NB4 (cell line): ENCODE results near the gene APC2.
A peak's percentile ranks its signal among the peaks of the same experiment; 100 is the strongest.

Source experiments
- DNase-seq: peaks from one replicate; pipeline ENCODE4 v3.0.0; 2010; ENCODE audit warnings: low read depth
- H3K4me3 ChIP-seq: one replicate; pipeline ENCODE4 v1.5.1; 2011; ENCODE audit warnings: mild to moderate bottlenecking, low read depth, low read length, moderate library complexity
- CTCF ChIP-seq: IDR thresholded peaks from one replicate; pipeline ENCODE4 v1.5.1; 2012; ENCODE audit warnings: low read depth, low read length
- MAX ChIP-seq: IDR thresholded peaks from 2 replicates; pipeline ENCODE4 v1.6.1; 2011; ENCODE audit warnings: low read depth, low read length
- MYC ChIP-seq: IDR thresholded peaks from 2 replicates; pipeline ENCODE4 v1.6.1; 2011; ENCODE audit warnings: low read depth, low read length
- POLR2A ChIP-seq: IDR thresholded peaks from 2 replicates; pipeline ENCODE4 v1.6.1; 2011; ENCODE audit warnings: mild to moderate bottlenecking; ENCODE audit not compliant: insufficient read length; ENCODE audit errors: extremely low read depth

Gene APC2

DNA sequence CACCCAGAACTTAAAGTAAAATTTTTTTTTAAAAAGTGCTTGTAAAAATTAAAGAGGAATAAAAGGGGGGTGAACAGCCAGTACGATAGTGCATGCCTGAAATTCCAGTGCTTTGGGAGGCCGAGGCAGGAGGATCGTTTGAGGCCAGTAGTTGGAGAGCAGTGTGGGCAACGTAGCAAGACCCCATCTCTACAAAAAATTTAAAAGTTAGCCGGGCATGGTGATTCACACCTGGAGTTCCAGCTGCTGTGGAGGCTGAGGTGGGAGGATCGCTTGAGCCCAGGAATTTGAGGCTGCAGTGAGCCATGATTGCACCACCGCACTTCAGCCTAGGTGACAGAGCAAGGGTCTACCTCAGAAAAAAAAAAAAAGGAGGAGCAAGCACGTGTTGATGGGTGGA is 55.1 kb downstream of the APC2 start:
- no peak for DNase-seq
- TF ChIP-seq POLR2A = no peak
- TF ChIP-seq MYC = no peak
- no peak for TF ChIP-seq MAX
- no peak for TF ChIP-seq CTCF
- H3K4me3 ChIP-seq = no peak overlapping the region

DNA sequence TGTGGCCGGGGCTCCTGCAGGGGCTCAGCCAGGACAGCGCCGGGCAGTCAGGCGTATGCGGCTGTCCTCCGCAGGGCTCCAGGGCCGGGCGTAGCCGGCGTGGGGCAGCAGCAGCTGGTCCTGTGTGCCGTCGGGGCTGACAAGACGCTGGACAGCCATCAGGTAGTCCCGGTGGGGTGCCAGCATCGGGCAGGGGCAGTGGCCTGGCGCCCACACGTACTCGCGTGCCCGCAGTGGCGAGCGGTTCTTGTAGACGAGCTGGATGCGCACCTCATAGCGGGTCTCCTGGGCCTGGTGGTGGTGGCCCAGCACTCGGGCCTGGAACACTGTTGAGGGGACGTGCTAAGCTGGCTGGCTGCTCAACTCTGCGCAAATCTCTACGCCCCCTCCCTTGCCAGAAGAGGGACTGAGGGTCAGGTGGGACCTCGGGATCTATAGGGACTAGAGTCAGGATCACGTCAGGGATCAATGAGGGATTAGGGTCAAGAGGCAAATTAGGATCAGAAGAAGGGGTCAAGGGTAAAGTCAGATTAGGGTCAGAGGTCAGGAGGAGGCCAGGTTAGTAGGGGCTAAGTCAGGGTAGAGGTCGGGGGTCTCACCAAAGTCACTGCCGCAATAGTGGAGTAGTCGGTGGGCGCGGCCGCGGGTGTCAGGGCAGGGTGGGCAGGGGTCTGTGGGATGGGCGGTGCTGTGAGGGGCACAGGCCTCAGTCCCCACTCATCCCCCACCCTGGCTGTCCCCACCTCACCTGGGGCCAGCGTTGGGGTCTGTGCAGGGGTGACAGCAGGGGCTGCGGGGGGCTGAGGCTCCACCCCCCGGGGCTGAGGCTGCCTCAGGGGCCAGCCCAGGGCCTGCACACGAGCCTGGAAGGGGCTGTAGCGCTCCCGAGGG is 56.3 kb downstream of the APC2 start:
- DNase-seq = no peak
- TF ChIP-seq MAX (no peak), CTCF (no peak)
- H3K4me3 ChIP-seq = no peak overlapping the region

GRCh38 chr19:1507192-1507660 is 57.3 kb downstream of the APC2 start:
- H3K4me3 ChIP-seq = no peak overlapping the region
- no peak for TF ChIP-seq MAX
- no peak for TF ChIP-seq CTCF
- no peak for TF ChIP-seq MYC
- no peak for TF ChIP-seq POLR2A
- no peak for DNase-seq

DNA sequence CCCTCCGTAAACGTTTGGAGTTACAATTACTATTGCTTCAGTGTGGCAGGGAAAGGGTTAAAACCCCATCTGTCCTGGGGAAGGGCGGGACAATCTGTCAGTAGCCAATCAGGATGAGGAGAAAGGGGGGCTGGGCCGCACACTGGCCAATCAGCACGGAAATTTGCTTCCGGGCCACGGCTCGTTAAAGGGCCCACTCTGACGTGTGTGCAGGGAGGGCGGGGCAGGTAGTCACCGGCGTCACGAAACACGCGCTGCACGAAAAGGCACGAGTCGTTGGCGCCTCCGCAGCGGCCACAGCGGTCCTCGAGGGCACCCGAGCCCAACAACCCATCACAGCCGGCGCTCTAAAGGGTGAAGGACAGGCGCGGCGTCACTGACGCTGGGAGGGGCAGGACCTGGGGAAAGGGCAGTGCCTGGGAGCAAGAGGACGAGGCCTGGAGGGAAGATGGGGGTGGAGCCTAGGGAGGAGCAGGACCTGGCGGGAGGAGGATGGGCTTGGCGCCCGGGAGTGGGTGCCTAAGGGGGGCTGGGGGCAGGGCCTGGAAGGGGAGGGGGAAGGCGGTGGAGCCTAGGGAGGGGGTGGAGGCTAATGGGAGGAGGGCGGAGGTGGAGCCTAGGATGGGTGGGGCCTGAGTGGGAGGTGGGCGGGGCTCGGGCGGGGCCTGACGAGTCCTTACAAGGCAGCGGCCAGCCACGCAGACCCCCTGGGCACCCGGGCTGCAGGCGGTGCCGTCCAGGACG is 58.0 kb downstream of the APC2 start:
- peak; percentile 87 for DNase-seq
- TF ChIP-seq POLR2A (no peak), MYC (peak; percentile 29; the same call in 1 of the 2 replicates), MAX (peak; percentile 79), CTCF (no peak)
- H3K4me3 ChIP-seq = no peak overlapping the region

- no peak overlapping the region for H3K4me3 ChIP-seq
- DNase-seq = no peak
- no peak for TF ChIP-seq CTCF
- no peak for TF ChIP-seq POLR2A
- no peak for TF ChIP-seq MAX
- TF ChIP-seq MYC = no peak
These were observed 58.6 kb downstream of the APC2 start for GRCh38 chr19:1508507-1508856.
